ENCODE measurements around the gene BFSP1. TPM values are rescaled to one million over a fixed set of nuclear protein-coding genes. Genes with fewer than 3 reads are reported as not detected.

BFSP1 gene
- total RNA-seq, 1 experiment from 2014 or later = 3.1 TPM

GRCh38 chr20:17463711-17464110 is 67.5 kb downstream of the BFSP1 start:
- Histone ChIP-seq H3K27me3 (ENCODE audit: control insufficient read depth, insufficient read depth, low read length) (no peaks in the 10 kb centered on the region), H3K4me3 (ENCODE audit: insufficient read depth, low read depth, low read length) (no peak overlapping the region), H3K36me3 (replicated peaks; ENCODE audit: control insufficient read depth, insufficient read depth, low read length) (no peaks in the 10 kb centered on the region)
- no peak for DNase-seq

GRCh38 chr20:17461941-17462340 is 69.2 kb downstream of the BFSP1 start:
- DNase-seq = no peak
- Histone ChIP-seq H3K36me3 (replicated peaks; ENCODE audit: control insufficient read depth, insufficient read depth, low read length) (no peaks in the 10 kb centered on the region), H3K4me3 (ENCODE audit: insufficient read depth, low read depth, low read length) (no peak overlapping the region), H3K27me3 (ENCODE audit: control insufficient read depth, insufficient read depth, low read length) (no peaks in the 10 kb centered on the region)

GRCh38 chr20:17460119-17460518 is 71.1 kb downstream of the BFSP1 start:
- Histone ChIP-seq H3K36me3 (replicated peaks; ENCODE audit: control insufficient read depth, insufficient read depth, low read length) (no peaks in the 10 kb centered on the region), H3K4me3 (ENCODE audit: insufficient read depth, low read depth, low read length) (no peak overlapping the region), H3K27me3 (ENCODE audit: control insufficient read depth, insufficient read depth, low read length) (no peaks in the 10 kb centered on the region)
- no peak for DNase-seq

GRCh38 chr20:17457588-17458190 is 73.5 kb downstream of the BFSP1 start:
- DNase-seq = no peak
- Histone ChIP-seq H3K4me3 (ENCODE audit: insufficient read depth, low read depth, low read length) (no peak overlapping the region), H3K27me3 (ENCODE audit: control insufficient read depth, insufficient read depth, low read length) (no peaks in the 10 kb centered on the region), H3K36me3 (replicated peaks; ENCODE audit: control insufficient read depth, insufficient read depth, low read length) (no peaks in the 10 kb centered on the region)

GRCh38 chr20:17457079-17457478 is 74.1 kb downstream of the BFSP1 start:
- H3K4me3 ChIP-seq (ENCODE audit: insufficient read depth, low read depth, low read length) = no peak overlapping the region
- no peaks in the 10 kb centered on the region for H3K27me3 ChIP-seq (ENCODE audit: control insufficient read depth, insufficient read depth, low read length)
- H3K36me3 ChIP-seq (replicated peaks; ENCODE audit: control insufficient read depth, insufficient read depth, low read length) = no peaks in the 10 kb centered on the region
- DNase-seq = no peak

- no peak for DNase-seq
- H3K36me3 ChIP-seq (replicated peaks; ENCODE audit: control insufficient read depth, insufficient read depth, low read length) = no peaks in the 10 kb centered on the region
- H3K27me3 ChIP-seq (ENCODE audit: control insufficient read depth, insufficient read depth, low read length) = no peaks in the 10 kb centered on the region
- no peak overlapping the region for H3K4me3 ChIP-seq (ENCODE audit: insufficient read depth, low read depth, low read length)
These were observed 74.9 kb downstream of the BFSP1 start for GRCh38 chr20:17456279-17456678.

GRCh38 chr20:17453592-17453991 is 77.6 kb downstream of the BFSP1 start:
- no peaks in the 10 kb centered on the region for H3K36me3 ChIP-seq (replicated peaks; ENCODE audit: control insufficient read depth, insufficient read depth, low read length)
- no peaks in the 10 kb centered on the region for H3K27me3 ChIP-seq (ENCODE audit: control insufficient read depth, insufficient read depth, low read length)
- no peak overlapping the region for H3K4me3 ChIP-seq (ENCODE audit: insufficient read depth, low read depth, low read length)
- DNase-seq = no peak

GRCh38 chr20:17452441-17452840 is 78.7 kb downstream of the BFSP1 start:
- Histone ChIP-seq H3K36me3 (replicated peaks; ENCODE audit: control insufficient read depth, insufficient read depth, low read length) (no peaks in the 10 kb centered on the region), H3K4me3 (ENCODE audit: insufficient read depth, low read depth, low read length) (no peak overlapping the region), H3K27me3 (ENCODE audit: control insufficient read depth, insufficient read depth, low read length) (no peaks in the 10 kb centered on the region)
- DNase-seq = peak; percentile 41

- no peaks in the 10 kb centered on the region for H3K36me3 ChIP-seq (replicated peaks; ENCODE audit: control insufficient read depth, insufficient read depth, low read length)
- DNase-seq = no peak
- H3K4me3 ChIP-seq (ENCODE audit: insufficient read depth, low read depth, low read length) = no peak overlapping the region
- H3K27me3 ChIP-seq (ENCODE audit: control insufficient read depth, insufficient read depth, low read length) = no peaks in the 10 kb centered on the region
These were observed 82.1 kb downstream of the BFSP1 start for GRCh38 chr20:17449031-17449430.

- no peak for DNase-seq
- Histone ChIP-seq H3K36me3 (replicated peaks; ENCODE audit: control insufficient read depth, insufficient read depth, low read length) (no peaks in the 10 kb centered on the region), H3K4me3 (ENCODE audit: insufficient read depth, low read depth, low read length) (no peak overlapping the region), H3K27me3 (ENCODE audit: control insufficient read depth, insufficient read depth, low read length) (no peaks in the 10 kb centered on the region)
These were observed 83.1 kb downstream of the BFSP1 start for GRCh38 chr20:17448071-17448470.

GRCh38 chr20:17446171-17446570 is 85.0 kb downstream of the BFSP1 start:
- no peak overlapping the region for H3K4me3 ChIP-seq (ENCODE audit: insufficient read depth, low read depth, low read length)
- DNase-seq = no peak

GRCh38 chr20:17445543-17445942 is 85.6 kb downstream of the BFSP1 start:
- Histone ChIP-seq H3K27me3 (ENCODE audit: control insufficient read depth, insufficient read depth, low read length) (no peaks in the 10 kb centered on the region), H3K4me3 (ENCODE audit: insufficient read depth, low read depth, low read length) (no peak overlapping the region), H3K36me3 (replicated peaks; ENCODE audit: control insufficient read depth, insufficient read depth, low read length) (no peaks in the 10 kb centered on the region)
- no peak for DNase-seq

More at GRCh38 chr20:17446171-17446570, 85.0 kb downstream of the BFSP1 start:
- Histone ChIP-seq H3K27me3 (ENCODE audit: control insufficient read depth, insufficient read depth, low read length) (no peaks in the 10 kb centered on the region), H3K36me3 (replicated peaks; ENCODE audit: control insufficient read depth, insufficient read depth, low read length) (no peaks in the 10 kb centered on the region)

- no peaks in the 10 kb centered on the region for H3K27me3 ChIP-seq (ENCODE audit: control insufficient read depth, insufficient read depth, low read length)
- no peak for DNase-seq
- H3K4me3 ChIP-seq (ENCODE audit: insufficient read depth, low read depth, low read length) = no peak overlapping the region
- H3K36me3 ChIP-seq (replicated peaks; ENCODE audit: control insufficient read depth, insufficient read depth, low read length) = no peaks in the 10 kb centered on the region
These were observed 87.1 kb downstream of the BFSP1 start for GRCh38 chr20:17444091-17444490.

All from H7 (cell line).